Thymus (tissue), 11 donors: ENCODE results near the gene STARD8. TPM values are rescaled to one million over a fixed set of nuclear protein-coding genes. Genes with fewer than 3 reads are reported as not detected.

ENCODE experiments used
- DNase-seq, 9 donors: peaks; one replicate each; pipeline ENCODE4 v3.0.0-alpha.2; 2013; ENCODE audit warnings: low spot score in 9 of 9, low read depth in 6 of 9, missing footprints in 1 of 9
- H3K27ac ChIP-seq, 2 donors: one replicate each; pipeline ENCODE4 v1.5.1; 2013; ENCODE audit warnings: control low read depth in 1 of 2, low read depth in 1 of 2, low read length in 1 of 2, mild to moderate bottlenecking in 1 of 2, moderate library complexity in 1 of 2
- H3K27me3 ChIP-seq, 2 donors: one replicate each; pipeline ENCODE4 v1.5.1; 2013; ENCODE audit warnings: low read length in 1 of 2; ENCODE audit not compliant: control insufficient read depth in 2 of 2, insufficient read depth in 1 of 2
- H3K36me3 ChIP-seq, 2 donors: one replicate each; pipeline ENCODE4 v1.5.1; 2013; ENCODE audit warnings: low read length in 1 of 2, mild to moderate bottlenecking in 1 of 2, moderate library complexity in 1 of 2; ENCODE audit not compliant: control insufficient read depth in 2 of 2, insufficient read depth in 2 of 2
- H3K4me1 ChIP-seq, 2 donors: one replicate each; pipeline ENCODE4 v1.5.1; 2013; ENCODE audit warnings: low read length in 2 of 2; ENCODE audit not compliant: control insufficient read depth in 2 of 2, insufficient read depth in 2 of 2
- H3K4me3 ChIP-seq, 2 donors: one replicate each; pipeline ENCODE4 v1.5.1; 2013; ENCODE audit warnings: low read length in 2 of 2, control low read depth in 1 of 2, mild to moderate bottlenecking in 1 of 2
- H3K9me3 ChIP-seq, 2 donors: one replicate each; pipeline ENCODE4 v1.5.1; 2013; ENCODE audit warnings: low read length in 1 of 2, mild to moderate bottlenecking in 1 of 2; ENCODE audit not compliant: control insufficient read depth in 2 of 2, insufficient read depth in 1 of 2
- WGBS: extraction: QIAGEN DNeasy Blood & Tissue Kit; methylation state at CpG from one replicate; pipeline ENCODE4 v1.1.7; 2013; 5-methylcytosine and 5-hydroxymethylcytosine counted together
- polyA plus RNA-seq: library from polyadenylated mRNA; stranded (reverse); fragments of 200-250 nt; gene quantifications from one replicate; pipeline ENCODE4 v1.2.3, GENCODE V29; 2013
- total RNA-seq: library from RNA; stranded (reverse); fragments of 120-200 nt; gene quantifications from one replicate; pipeline ENCODE4 v1.2.4, GENCODE V29; 2013
- donor health status: healthy.

STARD8 gene
- total and polyA plus RNA-seq, 2 donors, result 1.9 to 2.8 TPM

GRCh38 chrX:68692651-68693050 is 45.2 kb downstream of the STARD8 start:
- Histone ChIP-seq H3K9me3 (no peaks in the 10 kb centered on the region), H3K4me1 (peaks cover 0 to 25% of the 10 kb centered on the region in 2 donors), H3K36me3 (no peaks in the 10 kb centered on the region), H3K27me3 (peaks cover 4 to 29% of the 10 kb centered on the region in 2 donors), H3K4me3 (no peak overlapping the region), H3K27ac (no peak overlapping the region)
- 98% methylated on average over 1 of the region's 1 CpG for WGBS
- DNase-seq, result no peak

GRCh38 chrX:68693481-68694434 is 46.3 kb downstream of the STARD8 start:
- peak in 2 of 9 donors; percentile 4 to 18 for DNase-seq
- H3K36me3 ChIP-seq, result no peaks in the 10 kb centered on the region
- H3K4me1 ChIP-seq, result peaks cover 0 to 25% of the 10 kb centered on the region in 2 donors
- H3K9me3 ChIP-seq, result no peaks in the 10 kb centered on the region
- H3K4me3 ChIP-seq, result peak overlapping the region; percentile 31 to 34
- peaks cover 4 to 29% of the 10 kb centered on the region in 2 donors for H3K27me3 ChIP-seq
- H3K27ac ChIP-seq, result peak overlapping the region in 1 of 2 donors; percentile 42
- WGBS, result 3% methylated on average over 81 of the region's 81 CpGs

GRCh38 chrX:68694435-68695205 is 47.2 kb downstream of the STARD8 start:
- Histone ChIP-seq H3K36me3 (no peaks in the 10 kb centered on the region), H3K9me3 (no peaks in the 10 kb centered on the region), H3K4me3 (peak overlapping the region in 1 of 2 donors; percentile 34), H3K27ac (peak overlapping the region in 1 of 2 donors; percentile 31), H3K27me3 (peaks cover 4 to 29% of the 10 kb centered on the region in 2 donors), H3K4me1 (peaks cover 0 to 25% of the 10 kb centered on the region in 2 donors)
- 67% methylated on average over 17 of the region's 17 CpGs for WGBS
- DNase-seq, result no peak

- no peak for DNase-seq
- Histone ChIP-seq H3K4me3 (no peak overlapping the region), H3K4me1 (peaks cover 0 to 25% of the 10 kb centered on the region in 2 donors), H3K36me3 (no peaks in the 10 kb centered on the region), H3K9me3 (no peaks in the 10 kb centered on the region), H3K27ac (no peak overlapping the region), H3K27me3 (peaks cover 4 to 29% of the 10 kb centered on the region in 2 donors)
- 71% methylated on average over 5 of the region's 5 CpGs for WGBS
Measured at GRCh38 chrX:68695206-68695845, 47.9 kb downstream of the STARD8 start.

- Histone ChIP-seq H3K4me3 (no peak overlapping the region), H3K27ac (no peak overlapping the region), H3K4me1 (peaks cover 0 to 25% of the 10 kb centered on the region in 2 donors), H3K27me3 (peaks cover 4 to 29% of the 10 kb centered on the region in 2 donors), H3K9me3 (no peaks in the 10 kb centered on the region), H3K36me3 (no peaks in the 10 kb centered on the region)
- DNase-seq, result peak in 1 of 9 donors; percentile 22
- 68% methylated on average over 6 of the region's 6 CpGs for WGBS
Measured at GRCh38 chrX:68696267-68696990, 49.0 kb downstream of the STARD8 start.

- Histone ChIP-seq H3K9me3 (no peaks in the 10 kb centered on the region), H3K27ac (no peak overlapping the region), H3K36me3 (no peaks in the 10 kb centered on the region), H3K4me3 (no peak overlapping the region), H3K4me1 (peaks cover 0 to 25% of the 10 kb centered on the region in 2 donors), H3K27me3 (peaks cover 4 to 29% of the 10 kb centered on the region in 2 donors)
- WGBS, result 90% methylated on average over 6 of the region's 6 CpGs
- no peak for DNase-seq
Measured at GRCh38 chrX:68697036-68697435, 49.6 kb downstream of the STARD8 start.

- H3K4me3 ChIP-seq, result no peak overlapping the region
- DNase-seq, result no peak
- H3K27me3 ChIP-seq, result peaks cover 4 to 29% of the 10 kb centered on the region in 2 donors
- no peaks in the 10 kb centered on the region for H3K9me3 ChIP-seq
- no peaks in the 10 kb centered on the region for H3K36me3 ChIP-seq
- WGBS, result 58% methylated on average over 6 of the region's 6 CpGs
- peaks cover 0 to 25% of the 10 kb centered on the region in 2 donors for H3K4me1 ChIP-seq
- H3K27ac ChIP-seq, result no peak overlapping the region
Measured at GRCh38 chrX:68697465-68698125, 50.1 kb downstream of the STARD8 start.

GRCh38 chrX:68698942-68699341 is 51.5 kb downstream of the STARD8 start:
- Histone ChIP-seq H3K36me3 (no peaks in the 10 kb centered on the region), H3K27me3 (peaks cover 3 to 16% of the 10 kb centered on the region in 2 donors), H3K9me3 (no peaks in the 10 kb centered on the region), H3K4me3 (no peak overlapping the region), H3K4me1 (peaks cover 0 to 24% of the 10 kb centered on the region in 2 donors), H3K27ac (no peak overlapping the region)
- DNase-seq, result no peak
- WGBS, result 98% methylated on average over 2 of the region's 2 CpGs
